ENCODE measurements around the gene OR2T3. TPM values are rescaled to one million over a fixed set of nuclear protein-coding genes. Genes with fewer than 3 reads are reported as not detected.
"Not testable (repeated sequence)": the region's sequence is repeated elsewhere in the genome, so short reads cannot be mapped to it uniquely, and the experiment has no call there.

OR2T3 gene
- total RNA-seq, 1 experiment from 2014 or later: not detected

DNA sequence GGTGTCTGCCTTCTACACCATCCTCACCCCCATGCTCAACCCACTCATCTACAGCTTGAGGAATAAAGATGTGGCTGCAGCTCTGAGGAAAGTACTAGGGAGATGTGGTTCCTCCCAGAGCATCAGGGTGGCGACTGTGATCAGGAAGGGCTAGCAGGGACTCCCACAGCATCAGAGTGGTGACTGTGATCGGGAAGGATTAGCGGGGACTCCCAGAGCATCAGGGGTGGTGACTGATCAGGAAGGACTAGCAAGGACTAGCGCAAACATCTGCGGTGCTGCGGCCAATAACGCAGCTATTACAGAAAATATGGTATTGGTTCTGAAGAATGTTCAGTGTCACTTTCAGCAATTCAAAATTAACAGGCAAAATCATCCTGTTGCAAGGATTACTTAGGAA is 19.5 kb upstream of the OR2T3 start:
- in situ Hi-C loops (cut with HindIII; ENCODE audit: low pct_unique_long_range_greater_than_20kb, low sequenced_read_pairs); DNase-seq (ENCODE audit: low read depth, low spot score): not testable (repeated sequence)

DNA sequence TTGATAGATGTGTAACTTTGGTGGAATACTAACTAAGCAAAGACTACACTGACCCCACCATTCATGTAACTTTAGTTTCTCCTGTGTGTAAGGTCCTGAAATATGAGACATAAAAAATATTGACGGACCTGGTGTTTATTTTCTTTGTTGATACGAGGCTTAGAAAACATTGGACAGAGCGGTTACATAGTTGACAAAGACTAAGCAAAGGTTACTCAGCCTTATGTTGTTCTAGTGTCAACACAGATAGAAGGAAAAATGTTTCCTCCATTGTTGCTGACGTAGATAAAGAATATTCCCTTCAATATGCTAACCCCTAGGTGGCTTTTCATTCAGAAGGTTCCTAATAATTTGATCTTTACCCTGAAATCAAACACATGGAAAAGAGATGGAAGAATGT is 18.1 kb upstream of the OR2T3 start:
- in situ Hi-C loops (cut with HindIII; ENCODE audit: low pct_unique_long_range_greater_than_20kb, low sequenced_read_pairs); DNase-seq (ENCODE audit: low read depth, low spot score): not testable (repeated sequence)

DNA sequence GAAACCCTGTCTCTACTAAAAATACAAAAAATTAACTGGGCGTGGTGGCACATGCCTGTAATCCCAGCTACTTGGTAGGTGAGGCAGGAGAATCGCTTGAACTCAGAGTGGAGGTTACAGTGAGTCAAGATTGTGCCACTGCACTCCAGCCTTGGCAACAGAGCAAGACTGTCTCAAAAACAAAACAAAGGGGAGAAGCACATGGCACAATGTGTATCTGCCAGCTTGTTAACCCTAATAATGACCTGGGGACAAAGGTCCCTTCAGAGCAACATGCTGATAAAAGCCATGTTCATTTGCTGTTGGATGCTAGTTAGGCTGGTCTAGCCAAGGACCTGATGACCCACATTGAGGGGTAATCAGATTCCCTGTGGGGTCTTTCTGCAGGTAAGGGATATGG is 16.5 kb upstream of the OR2T3 start:
- DNase-seq (ENCODE audit: low read depth, low spot score); in situ Hi-C loops (cut with HindIII; ENCODE audit: low pct_unique_long_range_greater_than_20kb, low sequenced_read_pairs): not testable (repeated sequence)

DNA sequence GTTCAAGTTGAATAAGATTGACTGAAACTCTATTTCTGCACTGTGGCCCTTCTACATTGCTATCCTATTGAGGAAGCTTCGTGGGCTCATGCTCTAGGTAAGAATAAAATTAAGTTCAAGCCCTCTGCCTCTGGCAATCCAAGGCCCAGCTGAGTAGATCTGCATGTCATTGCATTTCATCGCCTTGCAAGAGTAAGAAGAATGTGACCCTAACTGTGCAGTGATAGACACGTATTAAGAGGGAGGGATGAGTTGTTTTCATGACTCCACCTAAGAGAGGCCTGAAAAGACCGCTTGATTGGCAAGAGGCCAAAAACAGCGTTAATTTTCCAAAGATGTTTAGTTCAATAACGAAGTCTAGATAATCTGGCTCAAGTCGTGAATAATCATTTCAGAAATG is 14.0 kb upstream of the OR2T3 start:
- in situ Hi-C loops (cut with HindIII; ENCODE audit: low pct_unique_long_range_greater_than_20kb, low sequenced_read_pairs); DNase-seq (ENCODE audit: low read depth, low spot score): not testable (repeated sequence)

DNA sequence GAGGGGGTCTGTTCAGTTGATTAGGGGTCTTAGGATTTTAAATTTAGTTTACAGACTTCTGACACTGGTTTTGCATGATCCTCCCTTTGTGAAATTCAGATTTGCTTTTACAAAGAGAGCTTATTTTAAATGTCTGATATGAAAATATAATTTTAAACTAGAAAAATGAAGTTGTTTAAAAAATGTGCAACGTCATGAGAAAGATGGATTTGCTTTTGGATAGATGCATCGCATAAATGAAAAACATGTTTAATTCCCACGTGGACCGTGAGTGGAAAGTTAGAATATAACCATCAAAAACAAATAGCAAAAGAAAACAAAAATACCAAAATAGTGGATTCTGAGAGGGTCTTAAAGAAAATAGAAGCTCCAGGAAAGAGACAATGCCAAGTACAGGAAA is 2.0 kb upstream of the OR2T3 start:
- in situ Hi-C loops (cut with HindIII; ENCODE audit: low pct_unique_long_range_greater_than_20kb, low sequenced_read_pairs): no loop called here
- DNase-seq (ENCODE audit: low read depth, low spot score): no peak

DNA sequence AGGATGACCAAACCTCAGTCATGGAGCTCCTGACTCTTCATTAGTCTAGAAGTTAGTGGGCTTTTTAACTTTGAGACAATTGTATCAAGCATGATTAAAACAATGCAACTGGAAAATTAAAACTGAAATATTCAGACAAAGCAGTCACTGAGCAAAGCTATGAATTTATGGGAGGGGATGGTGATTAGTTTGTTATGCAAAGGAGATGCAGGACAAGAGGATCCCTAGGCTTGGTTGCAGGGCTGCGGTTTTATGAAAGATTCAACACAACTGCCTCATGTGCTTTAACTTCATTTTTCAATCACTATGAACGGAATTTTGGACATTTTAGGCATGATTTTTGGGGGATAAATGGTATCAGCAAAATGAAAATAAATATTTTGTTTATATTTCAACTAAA is 1.0 kb upstream of the OR2T3 start:
- in situ Hi-C loops (cut with HindIII; ENCODE audit: low pct_unique_long_range_greater_than_20kb, low sequenced_read_pairs); DNase-seq (ENCODE audit: low read depth, low spot score): not testable (repeated sequence)

DNA sequence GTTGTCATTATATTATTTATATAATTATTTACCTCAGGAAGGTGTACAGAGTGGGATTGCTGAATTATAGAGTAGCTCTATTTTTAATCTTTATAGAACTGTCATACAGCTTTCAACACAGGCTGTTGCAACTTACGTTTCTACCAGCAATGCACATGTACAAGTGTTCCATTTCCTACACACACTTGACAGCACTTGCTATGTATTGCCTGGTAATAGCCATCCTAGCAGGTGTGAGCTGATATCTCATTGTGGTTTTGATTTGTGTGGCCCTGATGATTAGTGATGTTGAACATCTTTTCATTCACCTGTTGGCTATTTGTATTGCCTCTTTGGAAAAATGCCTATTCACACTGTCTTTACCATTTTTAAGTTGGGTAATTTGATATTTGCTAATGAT is 2.5 kb downstream of the OR2T3 start:
- in situ Hi-C loops (cut with HindIII; ENCODE audit: low pct_unique_long_range_greater_than_20kb, low sequenced_read_pairs); DNase-seq (ENCODE audit: low read depth, low spot score): not testable (repeated sequence)

DNA sequence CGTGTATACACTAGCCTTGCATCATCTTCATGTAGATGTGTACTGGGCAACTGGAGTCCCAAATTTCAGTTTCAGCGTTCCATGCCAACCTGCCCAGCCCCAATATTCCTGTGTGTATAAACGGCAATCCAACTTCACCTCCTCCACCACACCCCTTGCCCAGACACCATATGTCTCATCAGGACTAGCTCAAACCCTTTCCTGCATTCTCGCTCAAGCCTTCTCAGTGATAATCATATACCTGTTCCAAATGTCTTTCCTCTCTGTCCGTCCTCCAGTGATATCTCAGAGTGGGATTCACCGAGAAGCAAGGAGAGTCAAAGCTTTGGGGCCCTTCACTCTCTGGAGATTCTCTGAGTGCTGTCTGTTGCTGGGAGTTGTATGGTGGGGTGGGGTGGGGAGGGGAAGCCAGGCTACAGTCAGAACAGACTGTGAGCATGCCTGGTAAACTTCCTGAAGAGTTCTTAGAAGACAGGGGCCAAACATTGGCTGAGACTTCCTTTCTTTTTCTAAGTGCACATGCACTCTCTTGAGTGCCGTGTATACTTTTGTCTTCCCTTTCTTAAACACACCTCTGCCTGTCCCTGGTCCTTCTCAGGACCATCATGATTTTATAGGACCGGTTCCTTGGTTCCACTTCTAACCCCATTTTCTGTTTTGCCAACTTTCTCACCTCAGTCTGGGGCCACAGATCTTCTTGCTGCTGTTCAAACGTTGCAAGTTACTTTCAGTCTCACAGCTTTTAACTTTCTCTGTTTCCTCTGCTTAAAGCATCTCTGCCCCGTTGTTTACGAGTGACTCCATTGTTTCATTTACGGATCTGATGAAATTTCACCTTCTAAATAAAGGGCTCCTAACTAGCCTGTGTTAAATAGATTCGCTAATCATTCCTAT is 8.8 kb downstream of the OR2T3 start:
- DNase-seq (ENCODE audit: low read depth, low spot score); in situ Hi-C loops (cut with HindIII; ENCODE audit: low pct_unique_long_range_greater_than_20kb, low sequenced_read_pairs): not testable (repeated sequence)

DNA sequence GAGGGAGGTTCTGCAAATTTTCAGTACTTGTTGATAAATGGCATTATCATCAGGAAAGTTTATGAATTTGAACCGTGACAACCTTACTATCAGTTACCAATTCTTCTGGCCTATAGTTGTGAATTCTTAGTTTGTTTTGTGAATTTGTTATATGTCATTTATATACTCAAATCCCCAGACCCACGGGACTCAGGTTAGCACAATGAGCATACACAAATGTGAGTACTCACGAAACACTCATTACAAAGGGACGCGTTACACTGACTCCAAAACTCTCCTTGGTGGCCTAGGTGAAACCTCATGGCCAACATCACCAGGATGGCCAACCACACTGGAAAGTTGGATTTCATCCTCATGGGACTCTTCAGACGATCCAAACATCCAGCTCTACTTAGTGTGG is 15.1 kb downstream of the OR2T3 start, which contains the start of gene OR2T5:
TSS of gene OR2T5 (plus strand) at position 301 of the 400 bp plus-strand sequence. CDS start at position 301, 0 bp downstream.
- in situ Hi-C loops (cut with HindIII; ENCODE audit: low pct_unique_long_range_greater_than_20kb, low sequenced_read_pairs); DNase-seq (ENCODE audit: low read depth, low spot score): not testable (repeated sequence)

DNA sequence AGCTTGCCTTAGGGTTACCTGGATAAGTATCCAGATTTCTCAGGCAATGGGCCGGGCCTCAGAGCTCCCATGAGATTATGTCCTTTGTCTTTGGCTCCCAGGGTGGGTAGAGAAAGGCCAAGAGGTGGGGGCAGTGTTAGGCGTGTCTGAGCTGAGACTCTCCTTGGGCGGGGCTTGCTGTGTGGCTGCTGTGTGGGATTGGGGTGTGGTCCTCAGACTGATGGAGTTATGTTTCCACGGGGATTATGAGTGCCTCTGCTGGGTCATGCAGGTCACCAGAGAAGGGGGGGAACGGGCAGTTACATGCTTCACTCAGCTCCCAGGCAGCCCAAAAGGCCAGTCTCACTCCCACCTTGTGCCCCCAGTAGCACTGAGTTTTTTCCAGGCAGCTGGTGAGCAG is 23.5 kb downstream of the OR2T3 start:
- in situ Hi-C loops (cut with HindIII; ENCODE audit: low pct_unique_long_range_greater_than_20kb, low sequenced_read_pairs); DNase-seq (ENCODE audit: low read depth, low spot score): not testable (repeated sequence)

DNA sequence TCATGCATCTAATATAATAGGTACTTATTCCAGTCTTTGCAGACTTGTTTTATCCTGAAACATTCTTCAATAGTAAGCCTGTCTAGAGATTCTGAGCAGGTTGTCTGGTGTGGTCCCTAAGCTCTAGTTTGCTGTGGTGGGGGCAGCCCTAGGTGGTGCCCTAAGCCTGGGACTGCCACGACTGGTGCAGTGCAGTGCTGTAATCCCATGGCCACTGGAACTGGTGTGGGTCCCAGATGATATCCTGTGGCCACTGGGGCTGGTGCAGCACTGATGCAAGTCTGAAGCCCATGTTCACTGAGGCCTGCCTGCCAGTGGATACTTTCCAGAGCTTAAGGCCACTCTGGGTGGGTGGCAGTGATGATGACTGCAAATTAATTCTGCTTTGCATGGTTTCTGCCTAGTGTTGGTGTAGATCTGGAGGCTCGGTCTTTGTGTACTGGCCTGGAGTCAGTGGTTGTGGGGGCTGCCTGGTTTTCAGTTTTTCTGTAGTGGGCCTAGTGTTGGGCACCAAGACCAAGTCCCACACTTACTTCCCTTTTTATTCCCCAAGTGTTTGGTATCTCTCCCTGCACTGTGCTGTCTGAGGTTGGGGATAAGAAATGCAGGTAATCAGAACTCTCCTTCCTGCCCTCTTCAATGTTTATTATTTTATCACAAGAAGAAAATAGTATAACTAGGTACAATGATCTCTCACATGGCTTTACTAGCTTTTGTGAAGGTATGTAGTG is 27.3 kb downstream of the OR2T3 start:
- DNase-seq (ENCODE audit: low read depth, low spot score); in situ Hi-C loops (cut with HindIII; ENCODE audit: low pct_unique_long_range_greater_than_20kb, low sequenced_read_pairs): not testable (repeated sequence)

DNA sequence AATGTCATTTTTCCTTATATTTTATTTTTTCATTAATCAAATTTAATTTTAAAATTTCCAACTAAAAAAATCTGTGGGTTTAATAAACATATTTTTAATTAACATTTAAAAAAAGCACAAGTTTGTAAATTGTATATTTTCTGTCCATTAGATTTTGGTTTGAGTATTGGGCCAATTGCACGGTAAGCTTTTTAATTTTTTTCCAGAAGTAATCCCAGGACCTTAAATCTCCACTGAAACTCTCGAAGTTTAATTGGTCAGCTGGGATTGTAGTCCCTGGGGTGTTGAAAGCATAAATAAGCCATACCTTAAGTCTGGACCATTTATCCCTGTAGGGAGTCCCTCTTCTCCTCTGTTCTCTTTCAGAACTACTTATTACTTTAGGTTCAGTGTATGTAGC is 34.6 kb downstream of the OR2T3 start, which contains the start of gene OR2G6:
TSS of gene OR2G6 (plus strand) at position 301 of the 400 bp plus-strand sequence. CDS start 13,574 bp downstream, outside the sequence.
- DNase-seq (ENCODE audit: low read depth, low spot score); in situ Hi-C loops (cut with HindIII; ENCODE audit: low pct_unique_long_range_greater_than_20kb, low sequenced_read_pairs): not testable (repeated sequence)

DNA sequence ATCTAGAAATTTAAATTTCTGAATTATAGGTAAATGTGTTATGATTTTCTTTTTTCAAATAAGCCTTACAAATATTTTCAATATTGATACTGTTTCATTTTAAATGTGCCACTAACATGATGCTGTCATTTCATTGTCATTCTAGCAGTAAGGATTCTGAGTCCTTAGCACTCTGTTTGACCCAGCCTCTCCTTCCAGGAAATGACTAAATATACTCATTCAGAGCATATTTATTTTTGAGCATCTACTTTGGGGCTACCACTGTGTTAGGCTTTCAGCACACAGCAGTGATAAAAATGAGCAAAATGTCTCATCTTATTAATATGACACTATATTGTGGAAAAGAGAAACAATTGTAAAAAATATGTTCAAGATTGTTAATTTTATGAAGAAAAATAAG is 37.1 kb downstream of the OR2T3 start:
- in situ Hi-C loops (cut with HindIII; ENCODE audit: low pct_unique_long_range_greater_than_20kb, low sequenced_read_pairs); DNase-seq (ENCODE audit: low read depth, low spot score): not testable (repeated sequence)

DNA sequence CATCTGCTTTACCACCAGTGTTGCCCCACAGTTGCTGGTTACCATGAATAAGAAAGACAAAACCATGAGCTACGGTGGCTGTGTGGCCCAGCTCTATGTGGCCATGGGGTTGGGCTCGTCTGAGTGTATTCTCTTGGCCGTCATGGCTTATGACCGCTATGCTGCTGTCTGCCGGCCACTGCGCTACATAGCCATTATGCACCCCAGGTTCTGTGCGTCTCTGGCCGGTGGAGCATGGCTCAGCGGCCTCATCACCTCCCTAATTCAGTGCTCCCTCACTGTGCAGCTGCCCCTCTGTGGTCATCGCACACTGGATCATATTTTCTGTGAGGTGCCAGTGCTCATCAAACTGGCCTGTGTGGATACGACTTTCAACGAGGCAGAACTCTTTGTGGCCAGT is 48.7 kb downstream of the OR2T3 start:
- in situ Hi-C loops (cut with HindIII; ENCODE audit: low pct_unique_long_range_greater_than_20kb, low sequenced_read_pairs): no loop called here

More for the DNA sequence above, 48.7 kb downstream of the OR2T3 start:
- no peak for DNase-seq (ENCODE audit: low read depth, low spot score)

Other genes starting within 250 kb of the OR2T3 start
- not detected in 2 replicates for gene OR2M4, start 241.9 kb upstream of the OR2T3 start, total RNA-seq (2014; rRNA removed; shearing (Covaris generic))
- gene OR2T33, start 195.4 kb upstream of the OR2T3 start, total RNA-seq (2014; rRNA removed; shearing (Covaris generic)): not detected in 2 replicates
- not detected in 2 replicates for gene OR2T12, start 169.9 kb upstream of the OR2T3 start, total RNA-seq (2014; rRNA removed; shearing (Covaris generic))
- not detected in 2 replicates for gene OR2M7, start 148.8 kb upstream of the OR2T3 start, total RNA-seq (2014; rRNA removed; shearing (Covaris generic))
- gene OR14C36, start 124.6 kb upstream of the OR2T3 start, total RNA-seq (2014; rRNA removed; shearing (Covaris generic)): not detected in 2 replicates
- not detected in 2 replicates for gene OR2T4, start 111.7 kb upstream of the OR2T3 start, total RNA-seq (2014; rRNA removed; shearing (Covaris generic))
- not detected in 2 replicates for gene OR2T6, start 97.6 kb upstream of the OR2T3 start, total RNA-seq (2014; rRNA removed; shearing (Covaris generic))
- not detected in 2 replicates for gene OR2T1, start 70.3 kb upstream of the OR2T3 start, total RNA-seq (2014; rRNA removed; shearing (Covaris generic))
- gene OR2T2, start 27.7 kb upstream of the OR2T3 start, total RNA-seq (2014; rRNA removed; shearing (Covaris generic)): not detected in 2 replicates
- not detected in 2 replicates for gene OR2T5, start 15.2 kb downstream of the OR2T3 start, total RNA-seq (2014; rRNA removed; shearing (Covaris generic))
- gene OR2G6, start 34.7 kb downstream of the OR2T3 start, total RNA-seq (2014; rRNA removed; shearing (Covaris generic)): not detected in 2 replicates
- not detected in 2 replicates for gene OR2T29, start 89.4 kb downstream of the OR2T3 start, total RNA-seq (2014; rRNA removed; shearing (Covaris generic))
- gene OR2T34, start 101.4 kb downstream of the OR2T3 start, total RNA-seq (2014; rRNA removed; shearing (Covaris generic)): not detected in 2 replicates
- not detected in 2 replicates for gene OR2T10, start 124.3 kb downstream of the OR2T3 start, total RNA-seq (2014; rRNA removed; shearing (Covaris generic))
- not detected in 2 replicates for gene OR2T11, start 161.7 kb downstream of the OR2T3 start, total RNA-seq (2014; rRNA removed; shearing (Covaris generic))
- gene OR2T35, start 171.9 kb downstream of the OR2T3 start, total RNA-seq (2014; rRNA removed; shearing (Covaris generic)): not detected in 2 replicates
- gene OR2T27, start 182.2 kb downstream of the OR2T3 start, total RNA-seq (2014; rRNA removed; shearing (Covaris generic)): not detected in 2 replicates
- not detected in 2 replicates for gene OR14I1, start 229.4 kb downstream of the OR2T3 start, total RNA-seq (2014; rRNA removed; shearing (Covaris generic))

Measured in SK-MEL-5 (cell line).